Naive thymus-derived CD8-positive, alpha-beta T cell (primary cell): Measurements from ENCODE around the gene CAMKMT. TPM values are rescaled to one million over a fixed set of nuclear protein-coding genes. Genes with fewer than 3 reads are reported as not detected.

ENCODE experiments used
- ATAC-seq, 2 donors: fragments of 150-1000 bp; cut with Tn5 transposase in 1 of 2; sonication (Bioruptor Pico), chemical (Tn5 transposase) in 1 of 2; 1 replicate in 1 of 2; 2 replicates in 1 of 2; pipeline ENCODE4 v1.10.0; 2021; ENCODE audit warnings: mild to moderate bottlenecking in 2 of 2, moderate library complexity in 2 of 2
- POLR2A ChIA-PET: fragments of 350-600 bp; sonication (Branson Sonifier 250); formaldehyde crosslinking; loops from one replicate; lab custom pipeline; 2021; ENCODE audit warnings: antibody characterized with exemption; lab: Charles Lee
- DNase-seq, 10 donors: peaks; one replicate each; pipeline versions ENCODE4 v3.0.0 to v3.0.0-alpha.2; 2020 to 2022
- H3K27ac Mint-ChIP-seq, 10 donors: one replicate each; pipeline ENCODE4 v1.8.0; 2020 to 2022; ENCODE audit warnings: mild to moderate bottlenecking in 10 of 10, mixed read lengths in 10 of 10, moderate library complexity in 4 of 10, inconsistent platforms in 1 of 10
- H3K27me3 Mint-ChIP-seq, 5 donors: one replicate each; pipeline ENCODE4 v1.8.0; 2021 to 2022; ENCODE audit warnings: mixed read lengths in 5 of 5
- H3K36me3 Mint-ChIP-seq, 3 donors: one replicate each; pipeline ENCODE4 v1.8.0; 2020 to 2022; ENCODE audit warnings: mixed read lengths in 3 of 3, mild to moderate bottlenecking in 2 of 3, inconsistent platforms in 1 of 3
- H3K4me1 Mint-ChIP-seq, 4 donors: one replicate each; pipeline ENCODE4 v1.8.0; 2021 to 2022; ENCODE audit warnings: mixed read lengths in 4 of 4
- H3K4me3 Mint-ChIP-seq, 10 donors: one replicate each; pipeline ENCODE4 v1.8.0; 2020 to 2022; ENCODE audit warnings: mild to moderate bottlenecking in 10 of 10, mixed read lengths in 10 of 10, moderate library complexity in 6 of 10, inconsistent platforms in 1 of 10
- H3K9me3 Mint-ChIP-seq, 9 donors: one replicate each; pipeline ENCODE4 v1.8.0; 2020 to 2022; ENCODE audit warnings: mixed read lengths in 9 of 9, mild to moderate bottlenecking in 3 of 9, inconsistent platforms in 1 of 9, moderate library complexity in 1 of 9
- polyA plus RNA-seq, 3 donors: library from polyadenylated mRNA; unstranded; fragments of 300-500 nt; fragmentation: Illumina TruSeq; gene quantifications; one replicate each; pipeline ENCODE4 v1.2.3, GENCODE V29; 2021
- total RNA-seq, 8 experiments: library from RNA in 2 of 8; stranded (reverse) in 2 of 8; gene quantifications; one replicate each; pipeline ENCODE4 v1.2.3 and lab custom pipeline; 2021 to 2026

Gene CAMKMT
- total and polyA plus RNA-seq, 5 experiments from 2014 or later, result 17.1 to 22.9 (median 20.5) TPM

GRCh38 chr2:44524347-44524926 lies 162.7 kb downstream of the CAMKMT start:
- H3K4me3 Mint-ChIP-seq, result no peak overlapping the region
- peaks cover 25 to 47% (median 42%) of the 10 kb centered on the region in 3 donors for H3K36me3 Mint-ChIP-seq
- no peaks in the 10 kb centered on the region for H3K27me3 Mint-ChIP-seq
- H3K27ac Mint-ChIP-seq, result no peak overlapping the region
- peaks cover 5 to 30% (median 16%) of the 10 kb centered on the region in 9 donors for H3K9me3 Mint-ChIP-seq
- no peak for ATAC-seq
- POLR2A ChIA-PET, result no interaction called here
- DNase-seq, result no peak
- H3K4me1 Mint-ChIP-seq, result peaks cover 0 to 7% (median 4%) of the 10 kb centered on the region in 4 donors

- peaks cover 14 to 41% (median 28%) of the 10 kb centered on the region in 3 donors for H3K36me3 Mint-ChIP-seq
- peaks cover 0 to 7% (median 4%) of the 10 kb centered on the region in 4 donors for H3K4me1 Mint-ChIP-seq
- no peak for DNase-seq
- no peak overlapping the region for H3K4me3 Mint-ChIP-seq
- POLR2A ChIA-PET, result no interaction called here
- no peak overlapping the region for H3K27ac Mint-ChIP-seq
- no peak for ATAC-seq
- H3K27me3 Mint-ChIP-seq, result no peaks in the 10 kb centered on the region
- H3K9me3 Mint-ChIP-seq, result peaks cover 0 to 17% (median 9%) of the 10 kb centered on the region in 9 donors
Measured at GRCh38 chr2:44526352-44526751, 164.6 kb downstream of the CAMKMT start.

GRCh38 chr2:44528595-44528994 lies 166.8 kb downstream of the CAMKMT start:
- POLR2A ChIA-PET, result no interaction called here
- no peak for DNase-seq

GRCh38 chr2:44529448-44529847 lies 167.7 kb downstream of the CAMKMT start:
- H3K27ac Mint-ChIP-seq, result no peak overlapping the region
- POLR2A ChIA-PET, result no interaction called here
- ATAC-seq (no peak), DNase-seq (no peak)
- peaks cover 6 to 44% (median 30%) of the 10 kb centered on the region in 3 donors for H3K36me3 Mint-ChIP-seq
- no peak overlapping the region for H3K4me3 Mint-ChIP-seq
- peaks cover 0 to 8% (median 0%) of the 10 kb centered on the region in 9 donors for H3K9me3 Mint-ChIP-seq
- peaks cover 0 to 9% (median 3%) of the 10 kb centered on the region in 4 donors for H3K4me1 Mint-ChIP-seq
- no peaks in the 10 kb centered on the region for H3K27me3 Mint-ChIP-seq

More at GRCh38 chr2:44528595-44528994, 166.8 kb downstream of the CAMKMT start:
- peaks cover 0 to 7% (median 4%) of the 10 kb centered on the region in 4 donors for H3K4me1 Mint-ChIP-seq
- H3K27me3 Mint-ChIP-seq, result no peaks in the 10 kb centered on the region
- no peak for ATAC-seq
- H3K9me3 Mint-ChIP-seq, result peaks cover 0 to 10% (median 0%) of the 10 kb centered on the region in 9 donors
- H3K36me3 Mint-ChIP-seq, result peaks cover 8 to 45% (median 29%) of the 10 kb centered on the region in 3 donors
- no peak overlapping the region for H3K4me3 Mint-ChIP-seq
- H3K27ac Mint-ChIP-seq, result no peak overlapping the region

GRCh38 chr2:44531289-44531688 lies 169.5 kb downstream of the CAMKMT start:
- POLR2A ChIA-PET, result no interaction called here
- Mint-ChIP-seq H3K36me3 (peaks cover 4 to 37% (median 31%) of the 10 kb centered on the region in 3 donors), H3K27me3 (no peaks in the 10 kb centered on the region), H3K27ac (no peak overlapping the region), H3K9me3 (peaks cover 0 to 4% (median 0%) of the 10 kb centered on the region in 9 donors), H3K4me1 (peaks cover 0 to 9% (median 4%) of the 10 kb centered on the region in 4 donors), H3K4me3 (no peak overlapping the region)
- no peak for ATAC-seq
- no peak for DNase-seq

- ATAC-seq (no peak), DNase-seq (no peak)
- POLR2A ChIA-PET, result no interaction called here
- H3K36me3 Mint-ChIP-seq, result peaks cover 4 to 34% (median 31%) of the 10 kb centered on the region in 3 donors
- no peak overlapping the region for H3K27ac Mint-ChIP-seq
- no peaks in the 10 kb centered on the region for H3K27me3 Mint-ChIP-seq
- H3K9me3 Mint-ChIP-seq, result peaks cover 0 to 4% (median 0%) of the 10 kb centered on the region in 9 donors
- H3K4me1 Mint-ChIP-seq, result peaks cover 0 to 12% (median 4%) of the 10 kb centered on the region in 4 donors
- no peak overlapping the region for H3K4me3 Mint-ChIP-seq
Measured at GRCh38 chr2:44532031-44532430, 170.3 kb downstream of the CAMKMT start.

GRCh38 chr2:44533508-44533907 lies 171.8 kb downstream of the CAMKMT start:
- Mint-ChIP-seq H3K4me1 (peaks cover 0 to 10% (median 2%) of the 10 kb centered on the region in 4 donors), H3K27me3 (no peaks in the 10 kb centered on the region), H3K9me3 (peaks cover 0 to 4% (median 0%) of the 10 kb centered on the region in 9 donors), H3K36me3 (peaks cover 4 to 36% (median 26%) of the 10 kb centered on the region in 3 donors), H3K27ac (peak overlapping the region in 1 of 10 donors; percentile 80), H3K4me3 (no peak overlapping the region)
- DNase-seq, result no peak
- no peak for ATAC-seq
- POLR2A ChIA-PET, result no interaction called here

- Mint-ChIP-seq H3K27ac (no peak overlapping the region), H3K4me3 (no peak overlapping the region), H3K9me3 (peaks cover 0 to 4% (median 0%) of the 10 kb centered on the region in 9 donors), H3K36me3 (peaks cover 4 to 36% (median 23%) of the 10 kb centered on the region in 3 donors), H3K4me1 (peaks cover 0 to 10% (median 1%) of the 10 kb centered on the region in 4 donors), H3K27me3 (no peaks in the 10 kb centered on the region)
- POLR2A ChIA-PET, result no interaction called here
- ATAC-seq (no peak), DNase-seq (no peak)
Measured at GRCh38 chr2:44535376-44535775, 173.6 kb downstream of the CAMKMT start.

- Mint-ChIP-seq H3K27ac (no peak overlapping the region), H3K4me1 (peaks cover 0 to 10% (median 1%) of the 10 kb centered on the region in 4 donors), H3K36me3 (peaks cover 3 to 33% (median 20%) of the 10 kb centered on the region in 3 donors), H3K9me3 (peaks cover 0 to 2% (median 0%) of the 10 kb centered on the region in 9 donors), H3K4me3 (no peak overlapping the region), H3K27me3 (no peaks in the 10 kb centered on the region)
- ATAC-seq, result no peak
- POLR2A ChIA-PET, result no interaction called here
- DNase-seq, result no peak
Measured at GRCh38 chr2:44537264-44537663, 175.5 kb downstream of the CAMKMT start.

- POLR2A ChIA-PET, result no interaction called here
- ATAC-seq (no peak), DNase-seq (no peak)
- Mint-ChIP-seq H3K4me3 (no peak overlapping the region), H3K27me3 (no peaks in the 10 kb centered on the region), H3K27ac (no peak overlapping the region), H3K36me3 (no peaks in the 10 kb centered on the region), H3K4me1 (peaks cover 0 to 5% (median 0%) of the 10 kb centered on the region in 4 donors), H3K9me3 (no peaks in the 10 kb centered on the region)
Measured at GRCh38 chr2:44542520-44542919, 180.8 kb downstream of the CAMKMT start.

GRCh38 chr2:44543773-44544725 lies 182.3 kb downstream of the CAMKMT start:
- DNase-seq, result no peak
- POLR2A ChIA-PET, result no interaction called here
- H3K9me3 Mint-ChIP-seq, result no peaks in the 10 kb centered on the region
- peaks cover 0 to 5% (median 0%) of the 10 kb centered on the region in 4 donors for H3K4me1 Mint-ChIP-seq
- H3K27me3 Mint-ChIP-seq, result no peaks in the 10 kb centered on the region
- peak overlapping the region in 1 of 10 donors; percentile 19 for H3K27ac Mint-ChIP-seq
- peaks cover 0 to 2% (median 0%) of the 10 kb centered on the region in 3 donors for H3K36me3 Mint-ChIP-seq
- H3K4me3 Mint-ChIP-seq, result no peak overlapping the region
- ATAC-seq, result no peak

GRCh38 chr2:44545005-44545404 lies 183.3 kb downstream of the CAMKMT start:
- ATAC-seq, result no peak
- POLR2A ChIA-PET, result no interaction called here

More at GRCh38 chr2:44545005-44545404, 183.3 kb downstream of the CAMKMT start:
- Mint-ChIP-seq H3K4me3 (no peak overlapping the region), H3K9me3 (no peaks in the 10 kb centered on the region), H3K27me3 (no peaks in the 10 kb centered on the region), H3K4me1 (peaks cover 0 to 4% (median 0%) of the 10 kb centered on the region in 4 donors), H3K27ac (no peak overlapping the region), H3K36me3 (peaks cover 6 to 12% (median 6%) of the 10 kb centered on the region in 3 donors)
- DNase-seq, result no peak
